Calu3 (cell line): ENCODE measurements around the gene LGR6. TPM values are rescaled to one million over a fixed set of nuclear protein-coding genes. Genes with fewer than 3 reads are reported as not detected.

Experiments
- BruUV-seq: library from RNA; stranded (reverse); fragments of 400-500 nt; replicated peaks from 2 replicates; lab custom pipeline; 2021; lab: Mats Ljungman, UMichigan
- CTCF ChIA-PET: fragments of 300-600 bp; sonication (Branson Sonifier 250); formaldehyde crosslinking; loops from one replicate; lab custom pipeline; 2022; ENCODE audit warnings: antibody characterized with exemption; lab: Charles Lee
- DNase-seq: peaks from one replicate; pipeline ENCODE4 v3.0.0; 2022
- H3K27ac Mint-ChIP-seq: one replicate; pipeline ENCODE4 v1.8.0; 2022; ENCODE audit warnings: mixed read lengths; ENCODE audit not compliant: unreplicated experiment
- H3K27me3 Mint-ChIP-seq: one replicate; pipeline ENCODE4 v1.8.0; 2022; ENCODE audit warnings: mixed read lengths; ENCODE audit not compliant: unreplicated experiment
- H3K36me3 Mint-ChIP-seq: one replicate; pipeline ENCODE4 v1.8.0; 2022; ENCODE audit warnings: mild to moderate bottlenecking, moderate library complexity, mixed read lengths; ENCODE audit not compliant: insufficient read depth, unreplicated experiment
- H3K4me1 Mint-ChIP-seq: one replicate; pipeline ENCODE4 v1.8.0; 2022; ENCODE audit warnings: mild to moderate bottlenecking, low read depth, mixed read lengths; ENCODE audit not compliant: unreplicated experiment
- H3K4me3 Mint-ChIP-seq: one replicate; pipeline ENCODE4 v1.8.0; 2022; ENCODE audit warnings: mild to moderate bottlenecking, low read depth, moderate library complexity, mixed read lengths; ENCODE audit not compliant: unreplicated experiment
- H3K9me3 Mint-ChIP-seq: one replicate; pipeline ENCODE4 v1.8.0; 2022; ENCODE audit warnings: low read depth, mixed read lengths; ENCODE audit not compliant: unreplicated experiment
- intact Hi-C: fragments of 100-400 bp; cut with micrococcal nuclease; formaldehyde crosslinking; loops from one replicate; pipeline ENCODE4 v1.10.0; 2022; ENCODE audit not compliant: unreplicated experiment
- total RNA-seq: library from RNA; stranded (reverse); gene quantifications from 2 replicates; pipeline ENCODE4 v1.2.3, GENCODE V29; 2022
- TF ChIP-seq, protein P1 (sequence below): fragments of 200-600 bp; IDR thresholded peaks from one replicate; pipeline ENCODE4 v1.8.0; 2022; ENCODE audit warnings: antibody characterized with exemption; ENCODE audit not compliant: unreplicated experiment

Gene LGR6
- total RNA-seq, 1 experiment from 2014 or later, result not detected

DNA sequence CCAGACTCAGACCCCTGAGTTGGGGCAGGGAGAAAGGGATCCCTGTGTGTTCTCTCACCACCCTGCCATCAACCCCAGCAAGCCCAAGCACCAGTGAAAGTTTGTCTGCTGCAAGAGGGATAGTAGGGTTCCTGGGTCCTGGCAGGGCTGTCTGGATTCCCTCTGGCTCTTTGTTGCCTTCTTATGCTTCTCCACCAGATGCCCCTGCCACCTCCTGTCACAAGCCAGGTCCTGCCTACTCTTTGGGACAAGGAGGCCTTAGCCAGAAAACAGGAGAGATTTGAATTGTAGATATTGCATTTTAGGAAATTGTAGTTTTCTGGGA, 126.4 kb downstream of the LGR6 start:
- no peak overlapping the region for H3K4me3 Mint-ChIP-seq
- no TSS peak for BruUV-seq
- CTCF ChIA-PET, result interaction anchor here (1.1 kb wide), 1 partner anchor 400 kb away, joined by 3 read pairs; no protein-coding TSS in a partner anchor
- H3K27me3 Mint-ChIP-seq, result peaks cover 28% of the 10 kb centered on the region
- TF ChIP-seq, protein P1, sequence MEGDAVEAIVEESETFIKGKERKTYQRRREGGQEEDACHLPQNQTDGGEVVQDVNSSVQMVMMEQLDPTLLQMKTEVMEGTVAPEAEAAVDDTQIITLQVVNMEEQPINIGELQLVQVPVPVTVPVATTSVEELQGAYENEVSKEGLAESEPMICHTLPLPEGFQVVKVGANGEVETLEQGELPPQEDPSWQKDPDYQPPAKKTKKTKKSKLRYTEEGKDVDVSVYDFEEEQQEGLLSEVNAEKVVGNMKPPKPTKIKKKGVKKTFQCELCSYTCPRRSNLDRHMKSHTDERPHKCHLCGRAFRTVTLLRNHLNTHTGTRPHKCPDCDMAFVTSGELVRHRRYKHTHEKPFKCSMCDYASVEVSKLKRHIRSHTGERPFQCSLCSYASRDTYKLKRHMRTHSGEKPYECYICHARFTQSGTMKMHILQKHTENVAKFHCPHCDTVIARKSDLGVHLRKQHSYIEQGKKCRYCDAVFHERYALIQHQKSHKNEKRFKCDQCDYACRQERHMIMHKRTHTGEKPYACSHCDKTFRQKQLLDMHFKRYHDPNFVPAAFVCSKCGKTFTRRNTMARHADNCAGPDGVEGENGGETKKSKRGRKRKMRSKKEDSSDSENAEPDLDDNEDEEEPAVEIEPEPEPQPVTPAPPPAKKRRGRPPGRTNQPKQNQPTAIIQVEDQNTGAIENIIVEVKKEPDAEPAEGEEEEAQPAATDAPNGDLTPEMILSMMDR, result no peak
- intact Hi-C loops, result no loop called here
- H3K9me3 Mint-ChIP-seq, result no peaks in the 10 kb centered on the region
- no peaks in the 10 kb centered on the region for H3K36me3 Mint-ChIP-seq
- no peak for DNase-seq
- H3K4me1 Mint-ChIP-seq, result no peaks in the 10 kb centered on the region
- no peak overlapping the region for H3K27ac Mint-ChIP-seq

DNA sequence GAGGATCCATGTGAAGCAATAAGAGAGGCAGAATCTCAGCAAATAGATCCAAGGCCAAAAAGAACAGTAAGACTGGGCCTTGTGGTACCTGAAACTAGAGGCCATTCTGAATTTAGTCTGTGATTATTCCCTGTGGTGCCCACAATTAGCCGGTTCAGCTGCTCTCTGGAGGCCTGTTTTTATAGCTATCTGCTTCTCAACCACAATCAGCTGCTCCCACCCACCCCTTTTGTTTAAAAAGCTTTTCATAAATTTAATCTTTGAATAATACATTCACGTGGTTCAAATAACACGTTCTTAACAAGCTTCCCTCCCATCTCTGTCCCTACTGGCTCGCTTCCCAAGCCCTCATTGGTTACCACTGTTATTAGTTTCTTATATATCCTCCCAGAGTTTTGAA, 130.1 kb downstream of the LGR6 start:
- Mint-ChIP-seq H3K9me3 (no peaks in the 10 kb centered on the region), H3K27ac (no peak overlapping the region), H3K4me3 (no peak overlapping the region), H3K4me1 (no peaks in the 10 kb centered on the region), H3K36me3 (no peaks in the 10 kb centered on the region), H3K27me3 (peaks cover 16% of the 10 kb centered on the region)
- no peak for DNase-seq
- intact Hi-C loops, result no loop called here
- CTCF ChIA-PET, result no interaction called here
- TF ChIP-seq, protein P1, result no peak
- no TSS peak for BruUV-seq

DNA sequence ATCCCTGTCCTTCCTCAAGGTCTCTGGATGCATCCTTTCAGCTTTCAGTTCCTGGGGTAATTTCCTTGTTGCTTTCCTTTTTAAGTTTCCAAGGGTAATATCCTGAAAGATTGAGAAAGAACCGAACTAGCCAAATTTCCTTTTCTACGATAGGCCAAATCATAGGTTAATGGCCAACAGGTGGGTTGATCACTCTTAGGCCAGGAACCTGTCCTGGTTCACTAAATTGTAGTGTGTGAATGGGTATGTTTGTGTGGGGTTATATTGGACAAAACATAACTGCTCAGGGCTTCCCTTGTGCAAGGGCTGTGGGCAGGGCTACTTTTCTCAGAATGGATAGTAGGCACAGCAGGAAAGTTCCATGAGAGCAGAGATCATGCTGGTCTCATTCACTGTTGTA, 131.0 kb downstream of the LGR6 start:
- CTCF ChIA-PET, result interaction anchor here (0.7 kb wide), 1 partner anchor 188 kb away, joined by 3 read pairs; no protein-coding TSS in a partner anchor

DNA sequence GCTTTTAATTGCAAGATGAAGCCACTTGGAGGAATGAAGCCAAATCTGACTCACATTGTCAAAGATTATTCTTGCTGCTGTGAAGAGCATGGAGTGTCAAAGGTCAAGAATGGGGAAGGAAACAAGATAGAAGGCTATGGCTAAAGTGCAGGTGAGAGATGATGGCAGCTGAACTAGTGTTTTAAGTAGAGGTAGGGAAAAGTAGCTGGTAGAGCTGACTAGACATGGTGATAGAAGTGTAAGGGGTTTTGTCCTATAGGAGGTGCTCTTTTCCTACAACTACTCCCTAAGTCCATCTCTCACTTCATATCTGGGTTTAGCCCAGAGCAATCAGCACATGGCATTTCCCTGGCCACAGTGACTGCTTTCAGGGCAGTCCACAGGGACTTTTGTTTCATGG, 136.3 kb downstream of the LGR6 start:
- DNase-seq, result no peak
- Mint-ChIP-seq H3K36me3 (peaks cover 13% of the 10 kb centered on the region), H3K27me3 (no peaks in the 10 kb centered on the region), H3K4me3 (no peak overlapping the region), H3K9me3 (no peaks in the 10 kb centered on the region), H3K4me1 (no peaks in the 10 kb centered on the region), H3K27ac (no peak overlapping the region)
- TF ChIP-seq, protein P1, result no peak
- CTCF ChIA-PET, result no interaction called here
- intact Hi-C loops, result no loop called here
- no TSS peak for BruUV-seq

More for the DNA sequence above, 131.0 kb downstream of the LGR6 start:
- no peak for DNase-seq
- Mint-ChIP-seq H3K27me3 (peaks cover 16% of the 10 kb centered on the region), H3K9me3 (no peaks in the 10 kb centered on the region), H3K4me3 (no peak overlapping the region), H3K4me1 (no peaks in the 10 kb centered on the region), H3K36me3 (no peaks in the 10 kb centered on the region), H3K27ac (no peak overlapping the region)
- TF ChIP-seq, protein P1, result no peak
- no TSS peak for BruUV-seq
- intact Hi-C loops, result no loop called here
